Epithelial cell of proximal tubule (primary cell): Measurements from ENCODE around the gene RYR2. TPM values are rescaled to one million over a fixed set of nuclear protein-coding genes. Genes with fewer than 3 reads are reported as not detected.

Experiments
- DNase-seq: peaks from one replicate; pipeline ENCODE4 v3.0.0-alpha.2; 2011; ENCODE audit warnings: low read depth
- H3K4me3 ChIP-seq: 2 replicates; pipeline ENCODE4 v1.5.1; 2011; ENCODE audit warnings: low read depth, mild to moderate bottlenecking, low read length
- CTCF ChIP-seq: conservative IDR thresholded peaks from 2 replicates; pipeline ENCODE4 v1.5.1; 2012; ENCODE audit warnings: low read depth, mild to moderate bottlenecking, low read length
- total RNA-seq: library from RNA; depleted of rRNA; stranded (reverse); fragments of >200 nt; gene quantifications from 2 replicates; pipeline ENCODE4 v1.2.3, GENCODE V29; 2015

Gene RYR2
- total RNA-seq, 1 donor from 2014 or later: 0.63 TPM

DNA sequence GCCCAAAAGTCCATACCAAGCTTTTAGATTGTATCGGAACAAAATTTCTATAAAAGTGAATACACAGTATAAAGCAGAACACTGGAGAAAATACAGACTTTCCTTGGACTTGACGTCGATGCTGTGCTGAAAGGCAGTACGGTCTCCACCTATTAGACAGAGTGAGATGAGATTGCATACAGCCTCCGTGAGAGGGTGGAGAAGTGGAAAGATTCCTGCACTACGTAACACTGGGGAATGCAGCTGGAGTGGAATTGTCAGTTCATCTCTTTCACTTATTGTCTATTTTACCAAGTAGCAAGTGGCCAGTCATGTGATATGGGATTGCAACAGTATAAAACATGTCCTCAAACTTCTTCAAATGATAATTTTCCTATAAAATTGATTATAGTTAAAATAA is 639.2 kb downstream of the RYR2 start:
- no peak overlapping the region for H3K4me3 ChIP-seq
- DNase-seq: no peak
- no peak for TF ChIP-seq CTCF

GRCh38 chr1:237684236-237684635 is 642.3 kb downstream of the RYR2 start:
- DNase-seq: no peak
- no peak for TF ChIP-seq CTCF
- no peak overlapping the region for H3K4me3 ChIP-seq

DNA sequence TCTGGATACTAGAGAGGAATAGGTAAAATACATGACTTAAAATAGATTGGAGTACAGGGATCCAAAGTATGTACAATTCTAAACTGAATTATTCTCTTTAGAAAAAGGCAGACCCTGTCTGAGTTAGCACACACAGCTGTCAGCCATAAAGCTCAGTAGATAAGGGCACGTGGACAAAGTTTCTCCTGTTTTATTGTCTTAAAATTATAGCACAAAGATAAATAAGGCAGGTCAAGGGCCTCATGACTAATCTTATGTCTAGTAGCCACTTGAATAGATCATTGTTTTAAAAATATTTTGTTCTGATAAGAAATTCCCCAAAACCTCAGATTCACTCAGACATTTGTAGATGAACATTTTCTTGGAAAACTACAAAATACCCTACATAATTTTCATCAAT is 643.6 kb downstream of the RYR2 start:
- no peak for TF ChIP-seq CTCF
- DNase-seq: no peak
- H3K4me3 ChIP-seq: no peak overlapping the region

DNA sequence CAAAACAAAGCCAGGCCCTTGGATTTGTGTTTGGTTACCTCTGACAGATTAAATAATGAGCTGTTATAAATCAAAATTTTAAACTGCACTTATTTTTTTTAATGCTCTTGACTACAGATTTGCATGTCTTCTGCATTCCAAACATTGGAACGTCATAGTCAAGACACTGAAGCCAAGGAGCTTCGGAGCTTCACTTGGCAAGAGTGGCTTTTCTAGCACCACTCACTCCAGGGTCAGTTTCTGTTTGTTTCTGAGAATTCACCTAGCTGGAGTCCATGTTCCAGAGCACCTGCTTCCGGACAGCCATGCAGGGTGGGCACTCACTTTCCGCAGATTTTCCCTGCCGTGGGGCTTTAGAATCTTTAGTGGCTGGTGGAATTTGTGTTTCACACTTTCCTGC is 645.8 kb downstream of the RYR2 start:
- TF ChIP-seq CTCF: no peak
- H3K4me3 ChIP-seq: no peak overlapping the region
- DNase-seq: no peak

DNA sequence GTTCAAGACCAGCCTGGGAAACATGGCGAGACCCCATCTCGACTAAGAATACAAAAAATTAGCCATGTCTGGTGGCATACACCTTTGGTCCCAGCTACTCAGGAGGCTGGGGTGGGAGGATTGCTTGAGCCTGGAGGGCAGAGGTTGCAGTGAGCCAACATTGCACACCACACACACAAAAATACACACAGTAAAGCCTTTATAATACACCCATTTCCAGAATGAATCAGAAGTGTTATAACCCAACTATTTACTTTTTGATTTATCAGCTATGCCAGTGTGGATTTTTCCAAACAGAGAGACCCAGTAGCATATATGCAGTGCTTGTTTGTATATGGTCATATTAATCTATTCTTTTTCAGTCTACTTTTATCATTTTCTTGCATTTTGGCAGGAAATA is 648.7 kb downstream of the RYR2 start:
- DNase-seq: no peak
- no peak for TF ChIP-seq CTCF
- no peak overlapping the region for H3K4me3 ChIP-seq

DNA sequence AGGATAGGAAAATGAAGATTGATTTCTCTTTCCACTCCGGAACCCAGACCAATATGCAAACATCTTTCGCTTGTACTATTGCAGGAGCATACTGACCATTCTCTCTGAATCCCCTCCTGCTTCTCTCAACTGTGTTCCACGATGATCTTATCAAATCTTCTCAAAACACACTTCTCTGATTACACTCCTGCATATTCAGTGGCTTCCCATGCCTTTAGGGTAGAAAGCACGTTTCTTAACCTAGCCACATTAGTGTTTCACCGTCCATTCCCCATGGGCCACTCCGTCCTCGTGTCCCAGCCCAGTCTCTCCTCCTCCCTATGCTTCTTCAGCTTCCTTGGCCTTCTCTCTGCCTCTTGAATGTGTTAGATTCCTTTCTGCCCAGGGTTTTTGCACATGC is 650.3 kb downstream of the RYR2 start:
- DNase-seq: no peak
- no peak for TF ChIP-seq CTCF
- no peak overlapping the region for H3K4me3 ChIP-seq

DNA sequence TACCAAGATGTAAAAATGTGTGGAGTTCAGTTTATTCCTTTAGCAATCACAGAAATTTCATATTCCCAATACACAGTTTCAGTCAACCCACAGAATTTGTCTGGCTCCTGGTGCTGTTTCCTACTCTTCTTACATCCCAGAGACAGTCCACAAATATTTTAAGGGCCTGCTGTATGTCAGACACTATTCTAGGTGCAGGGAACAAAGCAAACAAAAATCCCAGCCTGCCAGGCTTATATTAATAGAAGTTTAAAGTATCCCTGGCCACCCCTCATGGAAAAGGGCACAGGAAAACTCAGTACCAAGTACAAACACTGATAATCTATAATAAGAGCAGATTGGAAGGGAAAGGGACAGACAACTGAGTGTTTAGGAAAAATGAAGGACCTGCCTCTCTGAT is 653.9 kb downstream of the RYR2 start:
- no peak for DNase-seq
- H3K4me3 ChIP-seq: no peak overlapping the region
- TF ChIP-seq CTCF: no peak
